HCT116 (cell line): ENCODE measurements around the gene STK17A.

ENCODE experiments used
- ELF1 ChIP-seq: IDR thresholded peaks from 2 replicates; pipeline ENCODE4 v1.6.1; 2012; ENCODE audit warnings: low read depth, borderline replicate concordance
- EZH2 ChIP-seq: fragments of 200-600 bp; sonication (generic); IDR thresholded peaks from 2 replicates; pipeline ENCODE4 v1.6.1; 2017; ENCODE audit warnings: antibody characterized with exemption, mixed run types
- POLR2A ChIP-seq: IDR thresholded peaks from 2 replicates; pipeline ENCODE4 v1.7.0; 2011; ENCODE audit warnings: borderline replicate concordance; ENCODE audit not compliant: insufficient read depth, insufficient read length; ENCODE audit errors: extremely low read depth
- POLR2AphosphoS5 ChIP-seq: IDR thresholded peaks from 2 replicates; pipeline ENCODE4 v1.6.1; 2011; ENCODE audit warnings: mild to moderate bottlenecking, low read depth, low read length, moderate library complexity
- RAD21 ChIP-seq: IDR thresholded peaks from 2 replicates; pipeline ENCODE4 v1.6.1; 2012; ENCODE audit warnings: low read depth, mild to moderate bottlenecking
- SIN3A ChIP-seq: IDR thresholded peaks from 2 replicates; pipeline ENCODE4 v1.6.1; 2012; ENCODE audit warnings: low read depth
- SP1 ChIP-seq: IDR thresholded peaks from 2 replicates; pipeline ENCODE4 v1.6.1; 2012; ENCODE audit warnings: low read depth
- TF ChIP-seq, protein P1 (sequence below), 3 experiments: fragments of 200-600 bp in 1 of 3; sonication (generic) in 1 of 3; IDR thresholded peaks in 2 of 3; conservative IDR thresholded peaks in 1 of 3; 2 replicates each; pipeline ENCODE4 v1.5.1; 2012 to 2017; ENCODE audit warnings: low read depth in 2 of 3, low read length in 2 of 3, antibody characterized with exemption in 1 of 3, borderline replicate concordance in 1 of 3, control low read depth in 1 of 3, mild to moderate bottlenecking in 1 of 3, mixed read lengths in 1 of 3, mixed run types in 1 of 3, moderate library complexity in 1 of 3; ENCODE audit not compliant: insufficient read depth in 1 of 3
- TF ChIP-seq, protein P2 (sequence below): IDR thresholded peaks from 2 replicates; pipeline ENCODE4 v1.6.1; 2012; ENCODE audit warnings: low read depth

GRCh38 chr7:43630482-43630881 is 47.6 kb downstream of the STK17A start:
- TF ChIP-seq POLR2AphosphoS5, result no peak
- TF ChIP-seq EZH2, result no peak
- TF ChIP-seq, protein P1, sequence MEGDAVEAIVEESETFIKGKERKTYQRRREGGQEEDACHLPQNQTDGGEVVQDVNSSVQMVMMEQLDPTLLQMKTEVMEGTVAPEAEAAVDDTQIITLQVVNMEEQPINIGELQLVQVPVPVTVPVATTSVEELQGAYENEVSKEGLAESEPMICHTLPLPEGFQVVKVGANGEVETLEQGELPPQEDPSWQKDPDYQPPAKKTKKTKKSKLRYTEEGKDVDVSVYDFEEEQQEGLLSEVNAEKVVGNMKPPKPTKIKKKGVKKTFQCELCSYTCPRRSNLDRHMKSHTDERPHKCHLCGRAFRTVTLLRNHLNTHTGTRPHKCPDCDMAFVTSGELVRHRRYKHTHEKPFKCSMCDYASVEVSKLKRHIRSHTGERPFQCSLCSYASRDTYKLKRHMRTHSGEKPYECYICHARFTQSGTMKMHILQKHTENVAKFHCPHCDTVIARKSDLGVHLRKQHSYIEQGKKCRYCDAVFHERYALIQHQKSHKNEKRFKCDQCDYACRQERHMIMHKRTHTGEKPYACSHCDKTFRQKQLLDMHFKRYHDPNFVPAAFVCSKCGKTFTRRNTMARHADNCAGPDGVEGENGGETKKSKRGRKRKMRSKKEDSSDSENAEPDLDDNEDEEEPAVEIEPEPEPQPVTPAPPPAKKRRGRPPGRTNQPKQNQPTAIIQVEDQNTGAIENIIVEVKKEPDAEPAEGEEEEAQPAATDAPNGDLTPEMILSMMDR (IDR thresholded peaks at IDR 0.05 in 2 of 3, conservative IDR thresholded peaks at IDR 0.05 in 1 of 3; ENCODE audit: borderline replicate concordance in 1 of 3, insufficient read depth in 1 of 3, low read depth in 2 of 3, low read length in 2 of 3), result no peak
- no peak for TF ChIP-seq SIN3A
- TF ChIP-seq RAD21, result no peak
- no peak for TF ChIP-seq POLR2A
- no peak for TF ChIP-seq ELF1
- TF ChIP-seq, protein P2, sequence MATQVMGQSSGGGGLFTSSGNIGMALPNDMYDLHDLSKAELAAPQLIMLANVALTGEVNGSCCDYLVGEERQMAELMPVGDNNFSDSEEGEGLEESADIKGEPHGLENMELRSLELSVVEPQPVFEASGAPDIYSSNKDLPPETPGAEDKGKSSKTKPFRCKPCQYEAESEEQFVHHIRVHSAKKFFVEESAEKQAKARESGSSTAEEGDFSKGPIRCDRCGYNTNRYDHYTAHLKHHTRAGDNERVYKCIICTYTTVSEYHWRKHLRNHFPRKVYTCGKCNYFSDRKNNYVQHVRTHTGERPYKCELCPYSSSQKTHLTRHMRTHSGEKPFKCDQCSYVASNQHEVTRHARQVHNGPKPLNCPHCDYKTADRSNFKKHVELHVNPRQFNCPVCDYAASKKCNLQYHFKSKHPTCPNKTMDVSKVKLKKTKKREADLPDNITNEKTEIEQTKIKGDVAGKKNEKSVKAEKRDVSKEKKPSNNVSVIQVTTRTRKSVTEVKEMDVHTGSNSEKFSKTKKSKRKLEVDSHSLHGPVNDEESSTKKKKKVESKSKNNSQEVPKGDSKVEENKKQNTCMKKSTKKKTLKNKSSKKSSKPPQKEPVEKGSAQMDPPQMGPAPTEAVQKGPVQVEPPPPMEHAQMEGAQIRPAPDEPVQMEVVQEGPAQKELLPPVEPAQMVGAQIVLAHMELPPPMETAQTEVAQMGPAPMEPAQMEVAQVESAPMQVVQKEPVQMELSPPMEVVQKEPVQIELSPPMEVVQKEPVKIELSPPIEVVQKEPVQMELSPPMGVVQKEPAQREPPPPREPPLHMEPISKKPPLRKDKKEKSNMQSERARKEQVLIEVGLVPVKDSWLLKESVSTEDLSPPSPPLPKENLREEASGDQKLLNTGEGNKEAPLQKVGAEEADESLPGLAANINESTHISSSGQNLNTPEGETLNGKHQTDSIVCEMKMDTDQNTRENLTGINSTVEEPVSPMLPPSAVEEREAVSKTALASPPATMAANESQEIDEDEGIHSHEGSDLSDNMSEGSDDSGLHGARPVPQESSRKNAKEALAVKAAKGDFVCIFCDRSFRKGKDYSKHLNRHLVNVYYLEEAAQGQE, result no peak
- TF ChIP-seq SP1, result no peak
